ENCODE results near the gene RABL3.
"Not testable (repeated sequence)": the region's sequence is repeated elsewhere in the genome, so short reads cannot be mapped to it uniquely, and the experiment has no call there.

The RABL3 gene

GRCh38 chr3:120742198-120742848 is at the start of gene RABL3, which contains the start of gene GTF2E1:
RABL3 (minus strand) TSS chr3:120742516; CDS start chr3:120742507, 9 bp downstream.
GTF2E1 (plus strand) TSS chr3:120742744; CDS start chr3:120750553, 7,809 bp downstream.
- peak; percentile 100 for DNase-seq

DNA sequence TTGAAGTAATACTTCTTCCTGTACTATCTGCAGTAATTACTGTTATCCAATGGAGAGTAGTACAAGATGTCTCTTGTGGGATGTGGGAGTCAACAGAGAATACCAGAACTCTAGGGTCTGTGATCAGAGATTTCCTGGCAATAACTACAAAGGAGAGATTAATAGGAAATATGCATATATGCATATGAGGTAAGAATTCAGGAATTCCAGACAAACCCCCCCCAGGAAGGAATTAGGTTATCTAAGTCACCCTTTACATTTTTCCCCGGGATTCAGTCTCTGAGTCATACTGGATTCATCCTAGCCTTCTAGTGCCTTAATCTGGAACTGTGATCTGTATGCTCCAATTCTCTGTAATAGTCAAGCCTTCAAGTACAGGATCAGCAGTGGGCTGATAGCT is 49.6 kb upstream of the RABL3 start:
- no peak for DNase-seq

- DNase-seq: no peak
Observed at GRCh38 chr3:120791010-120791409, 48.7 kb upstream of the RABL3 start.

- DNase-seq: not testable (repeated sequence)
Observed at GRCh38 chr3:120785832-120786231, 43.5 kb upstream of the RABL3 start.

GRCh38 chr3:120780977-120781376 is 38.7 kb upstream of the RABL3 start:
- no peak for DNase-seq

GRCh38 chr3:120778776-120779175 is 36.5 kb upstream of the RABL3 start:
- DNase-seq: no peak

- DNase-seq: no peak
Observed at GRCh38 chr3:120775411-120775810, 33.1 kb upstream of the RABL3 start.

- DNase-seq: no peak
Observed at GRCh38 chr3:120773932-120774331, 31.6 kb upstream of the RABL3 start.

DNA sequence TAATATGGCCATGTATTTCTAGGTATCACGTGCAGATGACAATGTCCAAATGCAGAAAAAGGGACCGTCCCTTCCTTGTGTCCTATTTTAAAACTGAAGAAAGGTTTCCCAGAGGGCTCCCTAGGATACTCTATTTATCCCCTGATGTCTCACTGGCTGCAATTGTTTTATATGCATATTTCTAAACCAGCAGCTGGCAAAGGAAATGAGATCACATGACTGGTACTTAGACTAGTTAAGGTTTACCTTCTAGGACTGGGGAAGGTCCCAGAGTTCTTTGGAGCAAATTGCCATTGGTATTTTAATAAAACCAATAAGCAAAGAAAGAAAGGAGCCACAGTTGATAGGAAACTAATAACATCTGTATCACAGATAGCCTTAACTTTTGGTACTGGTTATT is 29.8 kb upstream of the RABL3 start:
- no peak for DNase-seq

GRCh38 chr3:120770891-120771290 is 28.6 kb upstream of the RABL3 start:
- no peak for DNase-seq

DNA sequence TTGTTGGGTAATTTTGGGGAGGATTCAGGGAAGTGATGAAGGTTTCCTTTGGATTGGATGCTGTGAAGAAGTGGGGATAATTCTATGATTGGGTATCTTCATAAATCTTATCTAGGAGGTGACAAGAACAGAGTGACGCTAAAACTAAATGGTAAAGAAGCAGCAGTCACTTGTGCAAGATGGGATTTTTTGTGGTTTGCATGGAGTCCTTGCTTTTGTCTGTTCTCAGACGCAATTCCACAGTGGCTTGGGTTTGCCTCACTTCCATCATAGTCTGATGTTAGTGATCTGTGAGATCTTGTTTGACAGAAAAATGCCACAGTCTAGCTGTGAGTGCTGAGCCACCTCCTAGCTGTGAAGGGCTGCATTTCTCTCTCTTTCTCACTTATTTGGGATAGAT is 27.1 kb upstream of the RABL3 start:
- DNase-seq: no peak

- peak; percentile 61 for DNase-seq
Observed at GRCh38 chr3:120767106-120767505, 24.8 kb upstream of the RABL3 start.

GRCh38 chr3:120766576-120766975 is 24.3 kb upstream of the RABL3 start:
- no peak for DNase-seq

GRCh38 chr3:120765830-120766493 is 23.6 kb upstream of the RABL3 start:
- no peak for DNase-seq

GRCh38 chr3:120764206-120764605 is 21.9 kb upstream of the RABL3 start:
- DNase-seq: peak; percentile 24

DNA sequence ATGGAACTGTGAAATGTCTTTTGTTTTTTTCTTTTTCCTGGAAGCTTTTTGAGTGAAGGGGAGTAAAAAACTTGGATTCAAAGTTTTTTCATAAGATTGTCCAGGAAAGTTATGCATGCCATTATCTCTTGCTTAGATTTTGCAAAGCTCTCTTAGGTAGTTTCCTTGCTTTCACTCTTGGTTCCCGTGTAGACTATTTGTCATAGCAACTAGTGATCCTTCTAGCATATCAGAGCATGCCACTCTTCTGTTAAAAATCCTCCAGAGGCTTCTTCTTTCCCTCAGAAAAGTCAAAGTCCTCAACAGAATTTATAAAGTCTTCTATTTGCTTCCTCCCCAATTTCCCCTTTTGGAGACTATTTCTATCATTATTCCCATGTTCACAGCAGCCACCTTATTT is 21.3 kb upstream of the RABL3 start:
- no peak for DNase-seq

GRCh38 chr3:120762615-120763014 is 20.3 kb upstream of the RABL3 start:
- DNase-seq: no peak

DNA sequence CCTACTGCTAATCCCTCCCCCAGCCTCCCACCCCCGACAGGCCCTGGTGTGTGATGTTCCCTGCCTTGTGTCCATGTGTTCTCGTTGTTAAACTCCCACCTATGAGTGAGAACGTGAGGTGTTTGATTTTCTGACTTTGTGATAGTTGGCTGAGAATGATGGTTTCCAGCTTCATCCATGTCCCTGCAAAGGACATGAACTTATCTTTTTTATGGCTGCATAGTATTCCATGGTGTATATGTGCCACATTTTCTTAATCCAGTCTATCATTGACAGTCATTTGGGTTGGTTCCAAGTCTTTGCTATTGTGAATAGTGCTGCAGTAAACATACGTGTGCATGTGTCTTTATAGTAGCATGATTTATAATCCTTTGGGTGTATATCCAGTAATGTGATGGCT is 16.2 kb upstream of the RABL3 start:
- DNase-seq: not testable (repeated sequence)

DNA sequence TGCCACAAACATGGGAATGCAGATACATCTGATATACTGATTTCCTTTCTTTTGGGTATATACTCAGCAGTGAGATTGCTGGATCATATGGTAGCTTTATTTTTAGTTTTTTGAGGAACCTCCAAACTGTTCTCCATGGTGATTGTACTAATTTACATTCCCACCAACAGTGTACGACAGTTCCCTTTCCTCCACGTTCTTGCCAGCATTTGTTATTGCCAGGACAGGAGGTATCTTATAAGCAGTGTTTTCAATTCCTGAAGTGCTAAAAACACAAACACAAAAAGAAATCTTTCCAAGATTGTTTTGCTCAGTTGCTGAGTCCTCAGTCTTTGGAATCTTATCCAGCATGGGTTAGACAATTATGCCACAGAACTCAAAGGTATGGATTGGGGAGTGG is 13.7 kb upstream of the RABL3 start:
- DNase-seq: no peak

GRCh38 chr3:120753810-120754209 is 11.5 kb upstream of the RABL3 start:
- DNase-seq: no peak

DNA sequence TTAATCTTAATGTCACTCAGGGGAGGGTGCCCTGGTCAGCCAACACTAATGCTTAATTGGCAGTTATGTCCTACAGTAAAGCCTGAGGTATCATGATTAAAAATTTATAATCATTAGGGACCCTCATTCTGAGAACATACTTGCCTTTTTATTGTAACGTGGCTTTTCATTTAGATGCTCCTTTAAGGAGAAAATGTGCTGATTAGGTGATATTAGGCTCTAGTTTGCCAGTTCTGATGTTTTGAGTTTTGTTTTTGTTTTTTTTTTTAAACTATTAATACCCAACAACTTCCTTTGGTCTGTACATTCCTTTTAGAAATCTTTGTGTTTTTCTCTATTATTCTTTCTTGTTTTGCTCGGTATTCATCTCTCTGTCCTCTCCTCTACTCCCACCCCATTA is 10.5 kb upstream of the RABL3 start:
- no peak for DNase-seq

- no peak for DNase-seq
Observed at GRCh38 chr3:120752230-120752629, 9.9 kb upstream of the RABL3 start.

DNA sequence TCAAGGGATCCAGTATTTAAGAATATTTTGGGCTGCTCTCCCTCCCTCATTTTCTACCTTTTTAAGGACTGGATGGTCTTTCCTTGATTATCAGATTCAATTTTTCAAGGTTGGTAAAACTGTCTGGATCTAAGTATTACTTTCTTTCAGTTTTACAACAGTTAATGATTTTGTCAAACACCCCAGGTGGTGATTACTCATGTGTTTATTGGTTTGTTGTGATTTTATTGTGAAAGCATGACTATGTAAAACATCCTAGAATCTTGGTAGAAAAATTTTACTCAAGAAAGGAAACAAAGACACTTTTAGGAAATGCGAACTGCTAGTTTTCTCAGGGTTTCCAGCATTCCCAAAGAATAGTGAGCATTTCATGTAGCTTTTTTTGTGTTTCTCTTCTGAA is 7.5 kb upstream of the RABL3 start:
- DNase-seq: no peak

- DNase-seq: no peak
Observed at GRCh38 chr3:120745466-120745865, 3.1 kb upstream of the RABL3 start.

Measured in NCI-H2171 treated with DMSO at 0.1 percent for 48 hours (cell line).